GOT3 (cell line): ENCODE data around the gene SIRPD.
"Not testable (repeated sequence)": the region's sequence is repeated elsewhere in the genome, so short reads cannot be mapped to it uniquely, and the experiment has no call there.

Experiments used
- DNase-seq: peaks from one replicate; lab custom pipeline; 2025; ENCODE audit warnings: mixed read lengths; lab: John Stamatoyannopoulos, UW

The SIRPD gene

GRCh38 chr20:1557605-1558004 is at the start of gene SIRPD:
SIRPD (minus strand) TSS chr20:1557705; CDS start chr20:1557653, 52 bp downstream.
- no peak for DNase-seq

GRCh38 chr20:1600736-1601135 is 43.2 kb upstream of the SIRPD start:
- no peak for DNase-seq

- no peak for DNase-seq
Observed at GRCh38 chr20:1595333-1595732, 37.8 kb upstream of the SIRPD start.

DNA sequence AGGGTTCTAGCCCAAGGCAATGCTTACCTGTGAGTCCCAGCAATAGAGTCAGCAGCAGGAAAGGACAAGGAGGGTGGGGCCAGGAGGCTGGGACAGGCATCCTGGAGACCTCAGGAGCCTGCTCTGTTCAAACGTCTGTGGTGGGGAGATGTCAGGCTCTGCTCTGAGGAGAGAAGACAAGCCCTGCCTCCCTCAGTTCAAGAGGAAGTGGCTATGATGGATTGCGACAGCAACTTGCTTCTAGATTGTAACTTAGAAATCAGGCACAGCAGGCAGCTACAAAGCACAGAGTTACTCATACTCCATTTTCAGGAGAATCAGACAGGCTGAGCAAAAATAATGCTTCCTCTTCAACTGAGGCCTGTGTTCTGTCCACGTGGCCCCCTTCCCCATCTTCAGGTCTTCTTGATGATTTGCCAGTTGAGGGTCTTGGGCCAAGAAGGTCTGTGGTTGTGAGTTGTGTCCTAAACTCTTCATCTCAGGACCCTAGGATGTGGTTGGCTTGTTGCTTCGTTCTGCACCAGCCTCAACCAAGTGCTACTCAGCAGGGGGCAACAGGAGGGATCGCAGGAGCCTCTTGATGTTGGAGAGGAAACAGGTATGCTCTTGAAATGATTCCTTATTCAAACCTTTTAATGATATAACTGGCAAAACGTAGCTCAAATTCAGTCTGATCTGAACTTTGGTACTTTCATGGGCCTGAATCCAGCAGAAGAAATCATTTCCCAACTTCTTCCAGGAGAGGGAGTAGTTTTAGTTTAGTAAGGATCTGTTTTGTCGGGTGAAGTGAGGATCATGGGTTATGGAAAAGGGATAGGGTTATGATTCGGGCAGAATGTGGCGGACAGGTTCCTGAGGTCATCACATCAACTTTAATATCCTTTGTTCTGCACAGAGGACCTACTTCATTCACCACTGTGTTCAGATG is 31.3 kb upstream of the SIRPD start:
- DNase-seq = no peak

DNA sequence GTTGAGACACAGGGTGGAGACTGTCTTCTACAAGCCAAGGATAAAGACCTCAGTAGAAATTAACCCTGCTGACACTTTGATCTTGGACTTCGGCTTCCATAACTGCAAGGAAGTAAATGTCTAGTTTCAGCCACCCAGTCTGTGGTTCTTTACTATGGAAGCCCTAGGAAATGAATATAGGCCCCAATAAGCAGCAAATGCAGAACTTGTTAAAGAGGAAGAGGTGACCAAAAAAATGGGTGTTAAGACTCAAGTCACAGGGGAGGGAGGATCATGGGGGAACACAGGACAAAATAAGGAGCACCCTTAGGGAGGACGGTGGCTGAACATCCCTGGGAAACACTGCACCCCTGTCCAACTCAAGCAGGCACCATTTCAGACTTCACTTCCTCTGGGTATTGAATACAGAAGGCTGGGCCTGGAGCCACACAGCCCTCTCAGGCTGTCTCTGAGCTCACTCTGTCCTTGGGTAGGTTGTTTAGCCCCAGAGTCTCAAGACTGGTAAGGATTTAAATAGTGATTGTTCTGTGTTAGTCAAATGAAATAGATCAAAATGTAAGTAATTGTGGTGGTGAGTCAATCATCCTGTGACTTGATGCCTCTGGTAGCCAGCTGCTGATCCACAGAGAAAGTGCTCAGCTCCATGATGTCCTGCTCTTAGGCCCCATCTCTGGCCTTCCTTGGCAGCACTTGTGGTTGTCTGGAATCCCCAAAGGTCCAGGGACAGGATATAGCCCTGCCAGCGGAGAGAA is 30.5 kb upstream of the SIRPD start:
- DNase-seq = no peak

DNA sequence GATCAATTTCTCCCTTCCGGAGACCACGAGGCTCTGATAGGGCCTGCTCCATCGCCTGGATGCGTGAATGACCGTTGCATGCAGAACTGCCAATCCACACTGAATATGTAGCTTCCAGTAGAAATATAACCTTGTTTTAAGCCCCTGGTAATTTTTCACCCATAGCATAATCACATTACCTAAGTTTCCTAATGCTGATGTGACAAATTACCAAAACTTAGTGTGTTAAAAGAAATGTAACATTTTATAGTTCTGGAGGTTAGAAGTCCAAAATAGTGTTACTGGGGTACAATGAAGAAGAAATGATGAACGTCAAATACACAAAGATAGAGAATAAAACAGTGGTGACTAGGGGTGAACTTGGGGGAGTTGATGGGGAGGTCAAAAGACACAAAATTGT is 22.0 kb upstream of the SIRPD start:
- DNase-seq = no peak

- DNase-seq = no peak
Observed at GRCh38 chr20:1577906-1578305, 20.4 kb upstream of the SIRPD start.

GRCh38 chr20:1577313-1577712 is 19.8 kb upstream of the SIRPD start:
- not testable (repeated sequence) for DNase-seq

DNA sequence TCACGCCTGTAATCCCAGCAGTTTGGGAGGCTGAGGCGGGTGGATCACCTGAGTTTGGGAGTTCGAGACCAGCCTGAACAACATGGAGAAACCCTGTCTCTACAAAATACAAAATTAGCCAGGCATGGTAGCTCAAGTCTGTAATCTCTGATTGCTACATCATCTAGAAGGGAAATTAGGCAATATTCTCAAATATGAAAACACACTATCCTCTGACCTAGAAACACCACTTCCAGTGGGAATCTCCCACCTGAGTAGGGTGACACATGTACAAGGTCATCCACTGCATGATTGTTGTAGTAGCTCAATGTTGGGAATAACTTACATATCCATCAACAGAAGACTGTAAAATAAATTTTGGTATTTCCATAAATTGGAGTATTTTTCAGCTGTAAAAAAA is 19.1 kb upstream of the SIRPD start:
- no peak for DNase-seq

- not testable (repeated sequence) for DNase-seq
Observed at GRCh38 chr20:1576003-1576402, 18.5 kb upstream of the SIRPD start.

DNA sequence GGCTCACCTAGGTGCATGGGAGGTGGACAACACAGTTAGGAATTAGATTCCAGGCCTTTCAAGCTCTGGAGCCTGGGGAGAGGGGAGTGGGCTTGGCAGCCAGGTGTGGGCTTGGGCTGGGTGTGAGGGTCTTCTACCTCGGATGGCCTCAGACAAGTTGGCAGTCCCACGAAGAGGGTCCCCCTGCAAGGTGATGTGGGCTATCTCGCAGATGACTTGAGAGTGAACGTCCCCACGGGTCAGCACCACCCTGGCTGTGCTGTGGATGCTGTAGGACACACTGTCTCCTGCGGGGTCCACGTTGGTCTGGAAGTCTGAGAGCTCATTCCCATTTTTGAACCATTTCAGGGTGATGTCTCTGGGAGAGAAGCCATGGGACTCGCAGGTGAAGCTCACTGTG is 14.1 kb upstream of the SIRPD start:
- DNase-seq = not testable (repeated sequence)

DNA sequence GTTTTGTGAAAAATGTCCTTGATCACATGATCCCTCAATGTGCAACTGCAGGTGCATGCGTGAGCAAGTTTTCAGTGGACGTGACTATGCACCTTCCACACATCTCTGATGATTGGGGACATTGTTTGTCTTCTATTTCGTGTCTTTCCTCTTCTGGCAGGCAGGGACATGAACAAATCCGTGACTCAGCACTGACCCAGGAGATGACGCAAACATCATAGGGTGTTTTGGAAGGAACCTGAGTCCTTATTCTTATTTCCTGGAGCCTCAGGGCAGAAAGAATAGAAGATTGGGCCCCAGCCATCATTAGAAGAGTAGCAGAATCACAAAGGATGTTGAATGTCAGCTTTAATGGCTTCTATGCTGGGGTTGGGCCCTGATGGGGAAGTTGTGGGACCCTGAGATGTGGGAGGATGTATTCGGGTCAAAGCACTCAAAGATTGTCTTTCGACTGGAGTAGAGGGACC is 11.9 kb upstream of the SIRPD start:
- no peak for DNase-seq

DNA sequence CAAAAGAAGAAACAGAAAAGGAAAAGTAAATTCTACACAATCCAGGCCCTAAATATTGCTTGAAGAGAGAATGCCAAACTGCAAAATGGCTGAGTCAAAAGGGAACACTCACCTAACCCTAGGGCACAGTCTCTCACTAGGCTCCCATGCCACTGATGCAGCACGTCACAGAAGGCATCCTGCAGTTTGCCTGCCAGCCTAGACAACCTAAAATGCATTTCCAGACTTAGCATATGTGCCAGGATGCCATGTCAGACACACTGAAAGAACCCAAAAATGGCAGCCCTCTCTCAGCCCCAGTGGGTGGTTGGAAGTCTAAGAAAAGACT is 10.6 kb upstream of the SIRPD start:
- no peak for DNase-seq

GRCh38 chr20:1567392-1568162 is 10.1 kb upstream of the SIRPD start:
- DNase-seq = no peak

- no peak for DNase-seq
Observed at GRCh38 chr20:1566701-1567100, 9.2 kb upstream of the SIRPD start.

DNA sequence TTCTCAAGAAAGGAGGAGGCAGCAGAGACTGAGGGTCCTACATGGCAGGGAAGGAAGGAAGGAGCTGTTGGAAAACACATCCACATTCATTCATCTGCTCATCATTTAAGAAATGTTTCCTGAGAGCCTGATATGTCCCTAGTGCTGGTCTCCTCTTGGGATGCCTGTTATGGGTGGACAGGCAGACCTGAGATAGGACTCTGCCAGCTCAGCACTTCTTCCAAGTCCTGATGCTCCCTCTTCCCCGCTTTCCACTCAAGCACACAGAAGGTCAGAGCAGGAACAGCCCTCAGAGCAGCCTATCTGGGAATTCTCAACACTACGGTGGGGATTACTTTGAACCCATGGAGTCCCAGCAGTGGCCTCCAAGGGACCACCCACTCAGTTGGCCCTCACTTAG is 8.0 kb upstream of the SIRPD start:
- DNase-seq = no peak

GRCh38 chr20:1563598-1563997 is 6.1 kb upstream of the SIRPD start:
- DNase-seq = no peak

DNA sequence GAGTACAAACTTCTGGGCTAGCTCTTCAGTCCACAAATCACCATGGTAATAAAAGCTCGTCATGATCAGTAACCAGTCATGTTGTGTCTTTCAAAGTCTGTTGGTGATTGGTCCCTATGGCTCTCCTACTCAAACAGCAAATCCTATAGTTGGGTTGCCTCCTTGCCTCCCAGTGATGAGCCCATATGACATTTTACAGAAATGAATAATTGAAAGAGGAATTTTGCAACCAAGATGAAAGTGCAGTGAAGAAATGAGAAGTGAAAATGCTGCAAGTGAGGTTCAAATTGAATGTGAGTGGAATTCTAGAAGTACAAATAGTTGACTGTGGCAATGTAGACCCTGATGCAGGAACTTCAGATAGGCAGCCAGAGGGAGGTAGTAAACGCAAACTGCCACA is 5.1 kb upstream of the SIRPD start:
- no peak for DNase-seq

GRCh38 chr20:1561350-1561749 is 3.8 kb upstream of the SIRPD start:
- no peak for DNase-seq

GRCh38 chr20:1555952-1556351 is 1.6 kb downstream of the SIRPD start:
- DNase-seq = no peak

GRCh38 chr20:1539816-1540419 is 17.6 kb downstream of the SIRPD start:
- no peak for DNase-seq

- no peak for DNase-seq
Observed at GRCh38 chr20:1538655-1539054, 18.9 kb downstream of the SIRPD start.
